ENCODE results near the gene PACS1.
"Not testable (repeated sequence)": the region's sequence is repeated elsewhere in the genome, so short reads cannot be mapped to it uniquely, and the experiment has no call there.

The PACS1 gene

GRCh38 chr11:66087148-66087908 lies 17.3 kb downstream of the PACS1 start:
- Histone ChIP-seq H4K20me1 (peaks cover 0 to 56% (median 13%) of the 10 kb centered on the region in 11 experiments; a peak in 10 of 22 replicates), H3K4me3 (no peak overlapping the region), H3K36me3 (peaks cover 0 to 23% (median 11%) of the 10 kb centered on the region in 11 experiments; a peak in 12 of 22 replicates), H3K27me3 (no peaks in the 10 kb centered on the region), H3K9me3 (replicated peaks in 1 of 11) (peaks cover 0 to 22% (median 13%) of the 10 kb centered on the region in 11 experiments; a peak in 19 of 22 replicates), H3K4me1 (peaks cover 17 to 53% (median 34%) of the 10 kb centered on the region in 10 experiments), H3K4me2 (peak overlapping the region in 7 of 11 experiments; percentile 1 to 74 (median 64); a peak in 13 of 22 replicates), H3K9ac (no peak overlapping the region), H3K27ac (no peak overlapping the region)
- TF ChIP-seq Cebpa-rat (IDR thresholded peaks at IDR 0.05): no peak

- Histone ChIP-seq H3K27me3 (no peaks in the 10 kb centered on the region), H3K9ac (no peak overlapping the region), H3K36me3 (peaks cover 0 to 23% (median 11%) of the 10 kb centered on the region in 11 experiments; a peak in 12 of 22 replicates), H3K4me3 (no peak overlapping the region), H3K27ac (no peak overlapping the region), H3K4me2 (no peak overlapping the region), H4K20me1 (peaks cover 0 to 45% (median 8%) of the 10 kb centered on the region in 11 experiments; a peak in 9 of 22 replicates), H3K4me1 (peaks cover 0 to 36% (median 17%) of the 10 kb centered on the region in 10 experiments; a peak in 16 of 20 replicates), H3K9me3 (replicated peaks in 1 of 11) (peaks cover 0 to 22% (median 13%) of the 10 kb centered on the region in 11 experiments; a peak in 19 of 22 replicates)
- no peak for TF ChIP-seq Cebpa-rat (IDR thresholded peaks at IDR 0.05)
These were observed 19.0 kb downstream of the PACS1 start for GRCh38 chr11:66089067-66089466.

GRCh38 chr11:66090288-66090687 lies 20.2 kb downstream of the PACS1 start:
- Histone ChIP-seq H3K27ac (no peak overlapping the region), H3K9me3 (replicated peaks in 1 of 11) (peaks cover 0 to 22% (median 13%) of the 10 kb centered on the region in 11 experiments; a peak in 19 of 22 replicates), H4K20me1 (peaks cover 0 to 33% (median 7%) of the 10 kb centered on the region in 11 experiments; a peak in 7 of 22 replicates), H3K4me1 (peaks cover 0 to 24% (median 13%) of the 10 kb centered on the region in 10 experiments; a peak in 14 of 20 replicates), H3K4me2 (no peak overlapping the region), H3K4me3 (no peak overlapping the region), H3K9ac (no peak overlapping the region), H3K27me3 (no peaks in the 10 kb centered on the region), H3K36me3 (peaks cover 0 to 23% (median 11%) of the 10 kb centered on the region in 11 experiments; a peak in 12 of 22 replicates)
- TF ChIP-seq Cebpa-rat (IDR thresholded peaks at IDR 0.05): no peak

GRCh38 chr11:66092125-66092524 lies 22.1 kb downstream of the PACS1 start:
- not testable (repeated sequence) for H3K27me3 ChIP-seq, H3K4me2 ChIP-seq, H3K4me3 ChIP-seq, H3K9ac ChIP-seq, H3K27ac ChIP-seq
- peaks cover 0 to 27% (median 6%) of the 10 kb centered on the region in 11 experiments; a peak in 9 of 22 replicates for H4K20me1 ChIP-seq
- peaks cover 0 to 15% (median 11%) of the 10 kb centered on the region in 10 experiments; a peak in 14 of 20 replicates for H3K4me1 ChIP-seq
- peaks cover 0 to 23% (median 11%) of the 10 kb centered on the region in 11 experiments; a peak in 12 of 22 replicates for H3K36me3 ChIP-seq
- peaks cover 0 to 22% (median 13%) of the 10 kb centered on the region in 11 experiments; a peak in 19 of 22 replicates for H3K9me3 ChIP-seq (replicated peaks in 1 of 11)

- H4K20me1 ChIP-seq: peaks cover 0 to 28% (median 0%) of the 10 kb centered on the region in 11 experiments; a peak in 6 of 22 replicates
- H3K4me1 ChIP-seq: peaks cover 17 to 28% (median 25%) of the 10 kb centered on the region in 10 experiments
- H3K27ac ChIP-seq: 0 out of 22 replicates have a peak overlapping the region, but pooled peaks of 1 of the 11 experiments have one; percentile 56
- H3K4me3 ChIP-seq; H3K27me3 ChIP-seq; H3K9ac ChIP-seq; H3K36me3 ChIP-seq; H3K9me3 ChIP-seq (replicated peaks in 1 of 11): not testable (repeated sequence)
- peak overlapping the region in 9 of 11 experiments; percentile 10 to 80 (median 69); a peak in 12 of 22 replicates for H3K4me2 ChIP-seq
These were observed 29.7 kb downstream of the PACS1 start for GRCh38 chr11:66099746-66100145.

- peak overlapping the region; percentile 26 to 80 (median 68) for H3K4me2 ChIP-seq
These were observed 30.4 kb downstream of the PACS1 start for GRCh38 chr11:66100272-66101065.

GRCh38 chr11:66101066-66101464 lies 31.0 kb downstream of the PACS1 start:
- Histone ChIP-seq H3K27ac (peak overlapping the region in 6 of 11 experiments; percentile 6 to 57 (median 49); a peak in 6 of 22 replicates), H3K9me3 (replicated peaks in 1 of 11) (no peaks in the 10 kb centered on the region), H3K4me2 (peak overlapping the region; percentile 26 to 80 (median 68); a peak in 21 of 22 replicates), H3K9ac (0 out of 22 replicates have a peak overlapping the region, but pooled peaks of 1 of the 11 experiments have one; percentile 33), H4K20me1 (peaks cover 0 to 39% (median 5%) of the 10 kb centered on the region in 11 experiments; a peak in 7 of 22 replicates), H3K27me3 (no peaks in the 10 kb centered on the region), H3K4me1 (peaks cover 17 to 28% (median 24%) of the 10 kb centered on the region in 10 experiments), H3K36me3 (peaks cover 0 to 9% (median 3%) of the 10 kb centered on the region in 11 experiments; a peak in 4 of 22 replicates), H3K4me3 (no peak overlapping the region)
- TF ChIP-seq Cebpa-rat (IDR thresholded peaks at IDR 0.05): no peak

More at GRCh38 chr11:66100272-66101065, 30.4 kb downstream of the PACS1 start:
- peak overlapping the region in 7 of 11 experiments; percentile 23 to 57 (median 45); a peak in 10 of 22 replicates for H3K27ac ChIP-seq
- peak overlapping the region in 3 of 11 experiments; percentile 13 to 43 (median 33); a peak in 2 of 22 replicates for H3K9ac ChIP-seq
- H3K4me1 ChIP-seq: peaks cover 17 to 28% (median 24%) of the 10 kb centered on the region in 10 experiments
- H4K20me1 ChIP-seq: peaks cover 0 to 36% (median 0%) of the 10 kb centered on the region in 11 experiments; a peak in 7 of 22 replicates
- H3K4me3 ChIP-seq: no peak overlapping the region
- no peak for TF ChIP-seq Cebpa-rat (IDR thresholded peaks at IDR 0.05)
- H3K27me3 ChIP-seq: no peaks in the 10 kb centered on the region
- no peaks in the 10 kb centered on the region for H3K9me3 ChIP-seq (replicated peaks in 1 of 11)
- 0 out of 22 replicates have a peak, but pooled peaks cover 0 to 7% (median 0%) of the 10 kb centered on the region in 11 experiments for H3K36me3 ChIP-seq

GRCh38 chr11:66104057-66104638 lies 34.1 kb downstream of the PACS1 start:
- Histone ChIP-seq H3K4me3 (no peak overlapping the region), H4K20me1 (peaks cover 0 to 50% (median 13%) of the 10 kb centered on the region in 11 experiments; a peak in 15 of 22 replicates), H3K9me3 (replicated peaks in 1 of 11) (no peaks in the 10 kb centered on the region), H3K4me2 (no peak overlapping the region), H3K9ac (no peak overlapping the region), H3K36me3 (peaks cover 0 to 12% (median 8%) of the 10 kb centered on the region in 11 experiments; a peak in 6 of 22 replicates), H3K27me3 (no peaks in the 10 kb centered on the region), H3K4me1 (peaks cover 17 to 37% (median 27%) of the 10 kb centered on the region in 10 experiments), H3K27ac (no peak overlapping the region)
- TF ChIP-seq Cebpa-rat (IDR thresholded peaks at IDR 0.05): no peak

All from BLaER1 treated with 17β-estradiol and CSF1 and Interleukin-3, amounts not matched to agents 10 nM and 100 nM (cell line).